Activated naive CD8-positive, alpha-beta T cell treated with anti-CD3 and anti-CD28 coated beads for 36 hours (primary cell): Measurements from ENCODE around the gene SCAMP3. TPM values are rescaled to one million over a fixed set of nuclear protein-coding genes. Genes with fewer than 3 reads are reported as not detected.
A peak's percentile ranks its signal among the peaks of the same experiment; 100 is the strongest.
"Not testable (repeated sequence)": the region's sequence is repeated elsewhere in the genome, so short reads cannot be mapped to it uniquely, and the experiment has no call there.

Experiments used
- DNase-seq: peaks from one replicate; pipeline ENCODE4 v3.0.0; 2021
- H3K27ac Mint-ChIP-seq: one replicate; pipeline ENCODE4 v1.8.0; 2022; ENCODE audit warnings: mild to moderate bottlenecking, moderate library complexity, mixed read lengths
- H3K27me3 Mint-ChIP-seq: one replicate; pipeline ENCODE4 v1.8.0; 2022; ENCODE audit warnings: mild to moderate bottlenecking, mixed read lengths
- H3K36me3 Mint-ChIP-seq: one replicate; pipeline ENCODE4 v1.8.0; 2021; ENCODE audit warnings: mild to moderate bottlenecking, mixed read lengths
- H3K4me1 Mint-ChIP-seq: one replicate; pipeline ENCODE4 v1.8.0; 2021; ENCODE audit warnings: mixed read lengths
- H3K4me3 Mint-ChIP-seq: one replicate; pipeline ENCODE4 v1.8.0; 2022; ENCODE audit warnings: mild to moderate bottlenecking, moderate library complexity, mixed read lengths
- H3K9me3 Mint-ChIP-seq: one replicate; pipeline ENCODE4 v1.8.0; 2022; ENCODE audit warnings: mixed read lengths
- total RNA-seq, 2 experiments: library from RNA; stranded (reverse); gene quantifications; one replicate each; pipeline ENCODE4 v1.2.3, GENCODE V29; 2021

Gene SCAMP3
- total RNA-seq, 2 experiments from 2014 or later: 108 to 117 TPM

GRCh38 chr1:155253797-155254196 is 8.4 kb downstream of the SCAMP3 start:
- H3K4me3 Mint-ChIP-seq: peak overlapping the region; percentile 82
- no peaks in the 10 kb centered on the region for H3K27me3 Mint-ChIP-seq
- DNase-seq: no peak
- no peaks in the 10 kb centered on the region for H3K9me3 Mint-ChIP-seq
- peak overlapping the region; percentile 26 for H3K27ac Mint-ChIP-seq
- H3K4me1 Mint-ChIP-seq: peaks cover 21% of the 10 kb centered on the region
- peaks cover 8% of the 10 kb centered on the region for H3K36me3 Mint-ChIP-seq

GRCh38 chr1:155253208-155253607 is 9.0 kb downstream of the SCAMP3 start:
- no peak for DNase-seq
- H3K27ac Mint-ChIP-seq: no peak overlapping the region
- H3K27me3 Mint-ChIP-seq: no peaks in the 10 kb centered on the region
- peak overlapping the region; percentile 82 for H3K4me3 Mint-ChIP-seq
- peaks cover 21% of the 10 kb centered on the region for H3K4me1 Mint-ChIP-seq
- H3K9me3 Mint-ChIP-seq: no peaks in the 10 kb centered on the region
- H3K36me3 Mint-ChIP-seq: peaks cover 3% of the 10 kb centered on the region

- no peak overlapping the region for H3K27ac Mint-ChIP-seq
- DNase-seq: no peak
- peaks cover 21% of the 10 kb centered on the region for H3K4me1 Mint-ChIP-seq
- H3K9me3 Mint-ChIP-seq: no peaks in the 10 kb centered on the region
- H3K4me3 Mint-ChIP-seq: no peak overlapping the region
- no peaks in the 10 kb centered on the region for H3K27me3 Mint-ChIP-seq
- peaks cover under 1% of the 10 kb centered on the region for H3K36me3 Mint-ChIP-seq
These were observed 10.6 kb downstream of the SCAMP3 start for GRCh38 chr1:155251566-155251965.

GRCh38 chr1:155250633-155251449 is 11.3 kb downstream of the SCAMP3 start:
- no peaks in the 10 kb centered on the region for H3K9me3 Mint-ChIP-seq
- H3K27me3 Mint-ChIP-seq: no peaks in the 10 kb centered on the region
- no peak overlapping the region for H3K27ac Mint-ChIP-seq

GRCh38 chr1:155250246-155250632 is 11.9 kb downstream of the SCAMP3 start:
- no peak for DNase-seq
- Mint-ChIP-seq H3K36me3 (peaks cover 9% of the 10 kb centered on the region), H3K27me3 (no peaks in the 10 kb centered on the region), H3K4me1 (peaks cover 20% of the 10 kb centered on the region), H3K27ac (no peak overlapping the region), H3K9me3 (no peaks in the 10 kb centered on the region), H3K4me3 (peak overlapping the region; percentile 53)

More at GRCh38 chr1:155250633-155251449, 11.3 kb downstream of the SCAMP3 start:
- DNase-seq: peak; percentile 96
- Mint-ChIP-seq H3K4me1 (peaks cover 23% of the 10 kb centered on the region), H3K4me3 (peak overlapping the region; percentile 8), H3K36me3 (peaks cover 7% of the 10 kb centered on the region)

- peaks cover 18% of the 10 kb centered on the region for H3K36me3 Mint-ChIP-seq
- DNase-seq: no peak
- no peak overlapping the region for H3K4me3 Mint-ChIP-seq
- H3K4me1 Mint-ChIP-seq: peaks cover 20% of the 10 kb centered on the region
- H3K9me3 Mint-ChIP-seq: no peaks in the 10 kb centered on the region
- H3K27me3 Mint-ChIP-seq: peaks cover 4% of the 10 kb centered on the region
- no peak overlapping the region for H3K27ac Mint-ChIP-seq
These were observed 14.2 kb downstream of the SCAMP3 start for GRCh38 chr1:155247667-155248553.

- H3K27ac Mint-ChIP-seq, DNase-seq, H3K27me3 Mint-ChIP-seq, H3K9me3 Mint-ChIP-seq, H3K4me3 Mint-ChIP-seq: not testable (repeated sequence)
- Mint-ChIP-seq H3K4me1 (peaks cover 25% of the 10 kb centered on the region), H3K36me3 (peaks cover 20% of the 10 kb centered on the region)
These were observed 15.4 kb downstream of the SCAMP3 start for GRCh38 chr1:155246796-155247195.

- DNase-seq: no peak
- peak overlapping the region; percentile 95 for H3K4me3 Mint-ChIP-seq
- peak overlapping the region; percentile 84 for H3K27ac Mint-ChIP-seq
- peaks cover 24% of the 10 kb centered on the region for H3K36me3 Mint-ChIP-seq
- H3K27me3 Mint-ChIP-seq: peaks cover 4% of the 10 kb centered on the region
- peaks cover 33% of the 10 kb centered on the region for H3K4me1 Mint-ChIP-seq
- H3K9me3 Mint-ChIP-seq: no peaks in the 10 kb centered on the region
These were observed 17.0 kb downstream of the SCAMP3 start for GRCh38 chr1:155245163-155245524.

GRCh38 chr1:155244368-155245162 is 17.6 kb downstream of the SCAMP3 start:
- peaks cover 4% of the 10 kb centered on the region for H3K27me3 Mint-ChIP-seq
- peak overlapping the region; percentile 95 for H3K4me3 Mint-ChIP-seq
- H3K9me3 Mint-ChIP-seq: no peaks in the 10 kb centered on the region
- H3K36me3 Mint-ChIP-seq: peaks cover 24% of the 10 kb centered on the region
- DNase-seq: peak; percentile 99
- peaks cover 33% of the 10 kb centered on the region for H3K4me1 Mint-ChIP-seq
- peak overlapping the region; percentile 84 for H3K27ac Mint-ChIP-seq

GRCh38 chr1:155242805-155243358 is 19.3 kb downstream of the SCAMP3 start:
- DNase-seq: no peak
- Mint-ChIP-seq H3K36me3 (peaks cover 25% of the 10 kb centered on the region), H3K27me3 (peaks cover 4% of the 10 kb centered on the region), H3K4me1 (peaks cover 33% of the 10 kb centered on the region), H3K4me3 (peak overlapping the region; percentile 95), H3K9me3 (no peaks in the 10 kb centered on the region), H3K27ac (peak overlapping the region; percentile 84)

- peaks cover 4% of the 10 kb centered on the region for H3K27me3 Mint-ChIP-seq
- peaks cover 33% of the 10 kb centered on the region for H3K4me1 Mint-ChIP-seq
- H3K36me3 Mint-ChIP-seq: peaks cover 25% of the 10 kb centered on the region
- no peaks in the 10 kb centered on the region for H3K9me3 Mint-ChIP-seq
- no peak for DNase-seq
- H3K27ac Mint-ChIP-seq: peak overlapping the region; percentile 82
- peak overlapping the region; percentile 52 for H3K4me3 Mint-ChIP-seq
These were observed 20.3 kb downstream of the SCAMP3 start for GRCh38 chr1:155241841-155242264.

- peak overlapping the region; percentile 82 for H3K27ac Mint-ChIP-seq
- peaks cover 24% of the 10 kb centered on the region for H3K36me3 Mint-ChIP-seq
- DNase-seq: peak; percentile 58
These were observed 21.0 kb downstream of the SCAMP3 start for GRCh38 chr1:155241069-155241679.

GRCh38 chr1:155236451-155236850 is 25.7 kb downstream of the SCAMP3 start:
- H3K4me3 Mint-ChIP-seq: no peak overlapping the region
- no peak for DNase-seq
- peaks cover 9% of the 10 kb centered on the region for H3K4me1 Mint-ChIP-seq
- peaks cover 4% of the 10 kb centered on the region for H3K36me3 Mint-ChIP-seq
- no peak overlapping the region for H3K27ac Mint-ChIP-seq
- H3K27me3 Mint-ChIP-seq: no peaks in the 10 kb centered on the region
- no peaks in the 10 kb centered on the region for H3K9me3 Mint-ChIP-seq

More at GRCh38 chr1:155241069-155241679, 21.0 kb downstream of the SCAMP3 start:
- H3K27me3 Mint-ChIP-seq: peaks cover 4% of the 10 kb centered on the region
- H3K9me3 Mint-ChIP-seq: no peaks in the 10 kb centered on the region
- H3K4me3 Mint-ChIP-seq: peak overlapping the region; percentile 83
- H3K4me1 Mint-ChIP-seq: peaks cover 31% of the 10 kb centered on the region

GRCh38 chr1:155235375-155235774 is 26.8 kb downstream of the SCAMP3 start:
- H3K4me3 Mint-ChIP-seq, H3K27ac Mint-ChIP-seq, H3K36me3 Mint-ChIP-seq, H3K4me1 Mint-ChIP-seq, DNase-seq, H3K9me3 Mint-ChIP-seq, H3K27me3 Mint-ChIP-seq: not testable (repeated sequence)
